Hepatocyte (in vitro differentiated cells): ENCODE measurements around the gene THOP1.
A peak's percentile ranks its signal among the peaks of the same experiment; 100 is the strongest.

Source experiments
- EZH2 ChIP-seq: fragments of 200-600 bp; sonication (generic); IDR thresholded peaks from 2 replicates; pipeline ENCODE4 v1.6.1; 2016; ENCODE audit warnings: antibody characterized with exemption, mild to moderate bottlenecking, borderline replicate concordance
- EZH2phosphoT487 ChIP-seq: fragments of 200-600 bp; sonication (generic); IDR thresholded peaks from one replicate; pipeline ENCODE4 v1.6.1; 2018; ENCODE audit warnings: antibody characterized with exemption, mild to moderate bottlenecking, low read depth, moderate library complexity; ENCODE audit not compliant: unreplicated experiment, severe bottlenecking
- TF ChIP-seq, protein P1 (sequence below): fragments of 200-600 bp; sonication (generic); IDR thresholded peaks from 2 replicates; pipeline ENCODE4 v1.5.1; 2016; ENCODE audit warnings: antibody characterized with exemption, mild to moderate bottlenecking; ENCODE audit not compliant: poor library complexity

GRCh38 chr19:2840794-2841791, 55.8 kb downstream of the THOP1 start, which contains the start of gene ZNF555:
- TF ChIP-seq, protein P1, sequence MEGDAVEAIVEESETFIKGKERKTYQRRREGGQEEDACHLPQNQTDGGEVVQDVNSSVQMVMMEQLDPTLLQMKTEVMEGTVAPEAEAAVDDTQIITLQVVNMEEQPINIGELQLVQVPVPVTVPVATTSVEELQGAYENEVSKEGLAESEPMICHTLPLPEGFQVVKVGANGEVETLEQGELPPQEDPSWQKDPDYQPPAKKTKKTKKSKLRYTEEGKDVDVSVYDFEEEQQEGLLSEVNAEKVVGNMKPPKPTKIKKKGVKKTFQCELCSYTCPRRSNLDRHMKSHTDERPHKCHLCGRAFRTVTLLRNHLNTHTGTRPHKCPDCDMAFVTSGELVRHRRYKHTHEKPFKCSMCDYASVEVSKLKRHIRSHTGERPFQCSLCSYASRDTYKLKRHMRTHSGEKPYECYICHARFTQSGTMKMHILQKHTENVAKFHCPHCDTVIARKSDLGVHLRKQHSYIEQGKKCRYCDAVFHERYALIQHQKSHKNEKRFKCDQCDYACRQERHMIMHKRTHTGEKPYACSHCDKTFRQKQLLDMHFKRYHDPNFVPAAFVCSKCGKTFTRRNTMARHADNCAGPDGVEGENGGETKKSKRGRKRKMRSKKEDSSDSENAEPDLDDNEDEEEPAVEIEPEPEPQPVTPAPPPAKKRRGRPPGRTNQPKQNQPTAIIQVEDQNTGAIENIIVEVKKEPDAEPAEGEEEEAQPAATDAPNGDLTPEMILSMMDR: peak; percentile 31
- TF ChIP-seq EZH2 (no peak), EZH2phosphoT487 (no peak)
